Measurements from ENCODE around the gene LEF1. TPM values are rescaled to one million over a fixed set of nuclear protein-coding genes. Genes with fewer than 3 reads are reported as not detected.

The LEF1 gene
- total RNA-seq, 4 donors from 2014 or later = 2.2 to 8.3 (median 3.7) TPM

- ATAC-seq (ENCODE audit: low FRiP score) = no peak
- TF ChIP-seq CTCF (IDR thresholded peaks at IDR 0.05) = no peak
- DNase-seq (ENCODE audit: low spot score) = no peak
Measured at GRCh38 chr4:108107729-108108382, 60.9 kb downstream of the LEF1 start.

GRCh38 chr4:108107101-108107500 lies 61.6 kb downstream of the LEF1 start:
- no peak for ATAC-seq (ENCODE audit: low FRiP score)

GRCh38 chr4:108106186-108106585 lies 62.5 kb downstream of the LEF1 start:
- ATAC-seq (ENCODE audit: low FRiP score) (no peak), DNase-seq (ENCODE audit: low spot score) (no peak)
- no peak for TF ChIP-seq CTCF (IDR thresholded peaks at IDR 0.05)

More at GRCh38 chr4:108107101-108107500, 61.6 kb downstream of the LEF1 start:
- DNase-seq (ENCODE audit: low spot score) = no peak
- TF ChIP-seq CTCF (IDR thresholded peaks at IDR 0.05) = no peak

- no peak for ATAC-seq (ENCODE audit: low FRiP score)
- TF ChIP-seq CTCF (IDR thresholded peaks at IDR 0.05) = no peak
- DNase-seq (ENCODE audit: low spot score) = no peak
Measured at GRCh38 chr4:108103099-108103862, 65.5 kb downstream of the LEF1 start.

- ATAC-seq (ENCODE audit: low FRiP score) (no peak), DNase-seq (ENCODE audit: low spot score) (no peak)
- TF ChIP-seq CTCF (IDR thresholded peaks at IDR 0.05) = no peak
Measured at GRCh38 chr4:108100827-108101226, 67.9 kb downstream of the LEF1 start.

GRCh38 chr4:108099838-108100237 lies 68.9 kb downstream of the LEF1 start:
- no peak for DNase-seq (ENCODE audit: low spot score)
- no peak for ATAC-seq (ENCODE audit: low FRiP score)
- no peak for TF ChIP-seq CTCF (IDR thresholded peaks at IDR 0.05)
